Mesenchymal stem cell (in vitro differentiated cells and primary cell): Measurements from ENCODE around the gene ABHD13.
"Not testable (repeated sequence)": the region's sequence is repeated elsewhere in the genome, so short reads cannot be mapped to it uniquely, and the experiment has no call there.

Experiments used
- DNase-seq: peaks from one replicate; pipeline ENCODE4 v3.0.0-alpha.2; 2013
- H2AFZ ChIP-seq: one replicate; pipeline ENCODE4 v1.6.1; 2013; ENCODE audit warnings: low read depth, mild to moderate bottlenecking, control low read depth, inconsistent platforms, low read length, moderate library complexity
- H2AK5ac ChIP-seq: 2 replicates; pipeline ENCODE4 v1.6.1; 2013; ENCODE audit warnings: low read length, moderate library complexity, mild to moderate bottlenecking, inconsistent platforms; ENCODE audit not compliant: severe bottlenecking
- H2BK120ac ChIP-seq: one replicate; pipeline ENCODE4 v1.6.1; 2013; ENCODE audit warnings: low read depth, mild to moderate bottlenecking, inconsistent platforms, low read length, moderate library complexity
- H2BK12ac ChIP-seq, 2 experiments: one replicate each; pipeline ENCODE4 v1.6.1; 2013; ENCODE audit warnings: inconsistent platforms in 2 of 2, low read length in 2 of 2, mild to moderate bottlenecking in 2 of 2, moderate library complexity in 2 of 2, control low read depth in 1 of 2
- H2BK15ac ChIP-seq: one replicate; pipeline ENCODE4 v1.6.1; 2013; ENCODE audit warnings: mild to moderate bottlenecking, low read depth, inconsistent platforms; ENCODE audit not compliant: poor library complexity, severe bottlenecking
- H2BK5ac ChIP-seq: 2 replicates; pipeline ENCODE4 v1.6.1; 2013; ENCODE audit warnings: low read depth, mild to moderate bottlenecking, low read length, control low read depth, inconsistent platforms; ENCODE audit not compliant: poor library complexity, severe bottlenecking
- H3K14ac ChIP-seq, 2 experiments: one replicate each; pipeline ENCODE4 v1.6.1; 2013; ENCODE audit warnings: inconsistent platforms in 2 of 2, low read length in 2 of 2, control low read depth in 1 of 2, mild to moderate bottlenecking in 1 of 2, moderate library complexity in 1 of 2
- H3K18ac ChIP-seq, 2 experiments: one replicate each; pipeline ENCODE4 v1.6.1; 2013; ENCODE audit warnings: inconsistent platforms in 2 of 2, low read length in 2 of 2, control low read depth in 1 of 2, low read depth in 1 of 2, mild to moderate bottlenecking in 1 of 2
- H3K23ac ChIP-seq, 2 experiments: one replicate each; pipeline ENCODE4 v1.6.1; 2013; ENCODE audit warnings: inconsistent platforms in 2 of 2, low read length in 2 of 2, mild to moderate bottlenecking in 2 of 2, moderate library complexity in 2 of 2, control low read depth in 1 of 2
- H3K27ac ChIP-seq: 2 replicates; pipeline ENCODE4 v1.5.1; 2013; ENCODE audit warnings: mild to moderate bottlenecking, moderate library complexity, low read length, control low read depth, inconsistent platforms; ENCODE audit not compliant: poor library complexity, severe bottlenecking
- H3K27me3 ChIP-seq, 2 experiments: 2 replicates each; pipeline versions ENCODE4 v1.6.1 to v1.7.0; 2013; ENCODE audit warnings: low read length in 2 of 2, mild to moderate bottlenecking in 2 of 2, moderate library complexity in 2 of 2, control low read depth in 1 of 2, inconsistent platforms in 1 of 2; ENCODE audit not compliant: control insufficient read depth in 1 of 2, insufficient read depth in 1 of 2
- H3K36me3 ChIP-seq, 2 experiments: 2 replicates each; pipeline versions ENCODE4 v1.6.1 to v1.7.0; 2013; ENCODE audit warnings: low read length in 2 of 2, control low read depth in 1 of 2, inconsistent platforms in 1 of 2, low read depth in 1 of 2, mild to moderate bottlenecking in 1 of 2; ENCODE audit not compliant: insufficient read depth in 2 of 2, control insufficient read depth in 1 of 2
- H3K4ac ChIP-seq, 2 experiments: one replicate each; pipeline ENCODE4 v1.6.1; 2013; ENCODE audit warnings: inconsistent platforms in 2 of 2, low read length in 2 of 2, mild to moderate bottlenecking in 2 of 2, moderate library complexity in 2 of 2, control low read depth in 1 of 2, low read depth in 1 of 2
- H3K4me1 ChIP-seq: 2 replicates; pipeline ENCODE4 v1.6.1; 2013; ENCODE audit warnings: low read depth, low read length, control low read depth; ENCODE audit not compliant: control insufficient read depth, insufficient read depth
- H3K4me2 ChIP-seq: 2 replicates; pipeline ENCODE4 v1.6.1; 2013; ENCODE audit warnings: low read length, mild to moderate bottlenecking, inconsistent platforms; ENCODE audit not compliant: poor library complexity, severe bottlenecking
- H3K4me3 ChIP-seq, 2 experiments: 2 replicates each; pipeline versions ENCODE4 v1.5.1 to v1.7.0; 2013; ENCODE audit warnings: low read length in 2 of 2, mild to moderate bottlenecking in 2 of 2, control low read depth in 1 of 2, low read depth in 1 of 2; ENCODE audit not compliant: insufficient read depth in 1 of 2
- H3K79me1 ChIP-seq: replicated peaks from 2 replicates; pipeline ENCODE4 v1.6.1; 2013; ENCODE audit warnings: mild to moderate bottlenecking, control low read depth, low read length, inconsistent platforms; ENCODE audit not compliant: poor library complexity, severe bottlenecking
- H3K9ac ChIP-seq: 2 replicates; pipeline ENCODE4 v1.7.0; 2013; ENCODE audit warnings: mild to moderate bottlenecking, low read length, moderate library complexity
- H3K9me3 ChIP-seq: 2 replicates; pipeline ENCODE4 v1.7.0; 2013; ENCODE audit warnings: mild to moderate bottlenecking, low read length; ENCODE audit not compliant: control insufficient read depth
- H4K8ac ChIP-seq: one replicate; pipeline ENCODE4 v1.6.1; 2013; ENCODE audit warnings: inconsistent platforms, mild to moderate bottlenecking, low read length, moderate library complexity
- H4K91ac ChIP-seq: one replicate; pipeline ENCODE4 v1.6.1; 2013; ENCODE audit warnings: mild to moderate bottlenecking, low read length, inconsistent platforms
- WGBS: methylation state at CpG from one replicate; pipeline ENCODE4 v1.1.7; 2013; ENCODE audit warnings: mixed read lengths; 5-methylcytosine and 5-hydroxymethylcytosine counted together

The ABHD13 gene

DNA sequence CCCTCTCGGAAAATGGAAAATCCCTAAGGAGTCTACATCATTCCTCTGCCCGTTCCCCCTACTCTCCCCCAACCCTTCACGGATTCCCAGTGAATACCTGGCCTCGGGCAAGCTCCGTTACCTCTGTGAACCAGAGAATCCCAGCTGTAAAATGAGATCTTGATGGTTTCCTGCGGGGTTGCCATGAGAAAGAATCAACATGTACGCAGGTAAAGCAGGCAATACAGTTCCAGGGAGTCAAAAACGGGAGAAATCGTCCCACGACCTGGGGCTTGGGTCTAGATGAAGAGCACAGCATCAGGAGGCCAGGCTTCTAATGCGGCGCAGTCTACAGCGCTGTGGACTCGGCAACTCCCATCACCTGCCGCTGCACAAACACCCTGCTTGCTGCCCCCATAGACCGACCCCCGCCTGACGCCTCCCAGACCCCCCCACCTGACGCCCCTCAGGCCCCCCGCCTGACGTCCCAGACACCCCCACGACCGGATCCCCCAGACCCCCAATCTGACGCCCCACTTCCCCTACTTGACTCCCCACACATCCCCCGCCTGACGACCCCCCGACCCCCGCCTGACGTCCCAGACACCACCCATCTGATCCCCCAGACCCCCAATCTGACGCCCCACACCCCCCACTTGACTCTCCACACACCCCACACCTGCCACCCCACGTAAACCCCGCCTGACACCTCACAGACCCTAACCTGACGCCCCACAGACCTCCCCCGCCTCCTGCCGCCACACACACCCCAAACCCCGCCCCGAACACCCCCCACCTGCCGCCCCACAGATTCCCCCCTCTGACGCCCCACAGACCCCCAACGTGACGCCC, 3.5 kb upstream of the ABHD13 start:
- H2BK12ac ChIP-seq: no peak overlapping the region
- peak overlapping the region; percentile 20 for H2AFZ ChIP-seq
- H3K27me3 ChIP-seq: no peaks in the 10 kb centered on the region
- peak overlapping the region; percentile 50 for H2BK120ac ChIP-seq
- no peak overlapping the region for H3K14ac ChIP-seq
- no peak overlapping the region for H2BK15ac ChIP-seq
- peak overlapping the region in 1 of 2 experiments; percentile 67 for H3K18ac ChIP-seq
- H3K9me3 ChIP-seq: no peaks in the 10 kb centered on the region
- peaks cover 11% of the 10 kb centered on the region for H3K4me1 ChIP-seq
- no peak overlapping the region for H3K27ac ChIP-seq
- H3K79me1 ChIP-seq: peaks cover 14% of the 10 kb centered on the region
- DNase-seq: peak; percentile 18
- peaks cover 0 to 17% of the 10 kb centered on the region in 2 experiments for H3K36me3 ChIP-seq
- H4K8ac ChIP-seq: peak overlapping the region; percentile 51
- H3K4me3 ChIP-seq: peak overlapping the region; percentile 78 to 81
- H3K9ac ChIP-seq: peak overlapping the region; percentile 80
- H3K23ac ChIP-seq: peak overlapping the region in 1 of 2 experiments; percentile 67
- no peak overlapping the region for H3K4ac ChIP-seq
- 11% methylated on average over 24 of the region's 41 CpGs for WGBS
- H2AK5ac ChIP-seq: no peak overlapping the region
- H3K4me2 ChIP-seq: peak overlapping the region; percentile 57
- H4K91ac ChIP-seq: no peak overlapping the region
- H2BK5ac ChIP-seq: no peak overlapping the region

DNA sequence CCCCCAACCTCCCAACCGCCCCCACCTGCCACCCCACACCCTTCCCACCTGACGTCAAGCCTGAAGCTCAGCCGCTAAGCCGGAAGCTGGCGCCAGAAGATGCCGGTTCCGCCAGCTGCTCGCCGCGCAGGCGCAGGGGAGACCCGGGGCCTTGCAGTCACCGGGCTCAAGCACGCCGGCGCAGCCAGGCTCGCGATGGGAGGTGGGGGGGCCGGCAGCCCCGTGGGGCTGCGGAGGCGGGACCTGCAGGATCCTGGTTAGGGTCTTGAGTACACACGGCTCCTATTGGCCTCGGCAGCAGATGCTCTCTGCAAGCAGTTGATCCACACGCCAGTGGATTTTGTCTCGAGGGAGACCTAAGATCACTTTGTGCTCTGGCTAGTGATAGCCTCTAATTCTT, 2.8 kb upstream of the ABHD13 start, which contains the start of gene LIG4:
Gene LIG4, minus strand, starts transcription at position 101 of the 400 bp plus-strand sequence. CDS start 4,268 bp downstream, outside the sequence.
- Histone ChIP-seq H3K4me3 (peak within 1 kb of the TSS; percentile 78 to 81), H3K9ac (peak within 1 kb of the TSS; percentile 81), H3K9me3 (no peaks in the 10 kb centered on the region), H2AK5ac (no peak within 1 kb of the TSS), H3K27me3 (no peaks in the 10 kb centered on the region), H3K36me3 (peaks cover 0 to 9% of the 10 kb centered on the region in 2 experiments), H3K14ac (no peak within 1 kb of the TSS), H2BK5ac (no peak within 1 kb of the TSS), H3K18ac (peak within 1 kb of the TSS in 1 of 2 experiments; percentile 67), H3K79me1 (peaks cover 14% of the 10 kb centered on the region), H3K27ac (peak within 1 kb of the TSS; percentile 39), H3K23ac (peak within 1 kb of the TSS in 1 of 2 experiments; percentile 67), H2AFZ (peak within 1 kb of the TSS; percentile 20), H3K4me2 (peak within 1 kb of the TSS; percentile 57), H4K91ac (no peak within 1 kb of the TSS), H3K4me1 (peaks cover 12% of the 10 kb centered on the region), H2BK15ac (no peak within 1 kb of the TSS), H2BK12ac (no peak within 1 kb of the TSS), H4K8ac (peak within 1 kb of the TSS; percentile 51), H2BK120ac (peak within 1 kb of the TSS; percentile 50), H3K4ac (no peak within 1 kb of the TSS)
- DNase-seq: peak; percentile 92
- 2% methylated on average over 25 of the region's 26 CpGs for WGBS

DNA sequence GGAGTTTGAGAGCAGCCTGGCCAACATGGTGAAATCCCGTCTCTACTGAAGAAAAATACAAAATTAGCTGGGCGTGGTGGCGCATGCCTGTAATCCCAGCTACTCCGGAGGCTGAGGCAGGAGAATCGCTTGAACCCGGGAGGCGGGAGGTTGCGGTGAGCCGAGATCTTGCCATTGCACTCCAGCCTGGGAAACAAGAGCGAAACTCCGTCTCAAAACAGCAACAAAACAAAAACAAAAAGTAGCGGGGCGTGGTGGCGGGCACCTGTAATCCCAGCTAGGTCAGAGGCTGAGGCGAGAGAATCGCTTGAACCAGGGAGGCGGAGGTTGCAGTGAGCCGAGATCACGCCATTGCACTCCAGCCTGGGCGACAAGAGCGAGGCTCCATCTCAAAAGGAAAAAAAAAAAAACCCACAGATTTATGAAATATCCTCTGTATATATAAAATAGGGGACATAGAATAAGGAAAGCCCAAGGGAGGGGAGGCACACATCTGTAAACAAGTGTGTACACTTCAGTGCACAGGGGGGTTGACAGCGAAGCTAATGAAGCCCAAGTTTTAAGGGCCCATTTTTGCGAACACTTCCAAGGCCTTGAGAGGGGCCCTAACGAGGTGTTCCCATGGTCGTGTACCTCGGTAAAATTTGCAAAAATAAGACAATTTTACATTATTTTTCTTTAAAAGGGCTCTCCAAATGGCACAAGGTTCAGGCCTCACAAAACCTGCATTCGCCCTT, 717 bp upstream of the ABHD13 start:
- not testable (repeated sequence) for H2BK15ac ChIP-seq

DNA sequence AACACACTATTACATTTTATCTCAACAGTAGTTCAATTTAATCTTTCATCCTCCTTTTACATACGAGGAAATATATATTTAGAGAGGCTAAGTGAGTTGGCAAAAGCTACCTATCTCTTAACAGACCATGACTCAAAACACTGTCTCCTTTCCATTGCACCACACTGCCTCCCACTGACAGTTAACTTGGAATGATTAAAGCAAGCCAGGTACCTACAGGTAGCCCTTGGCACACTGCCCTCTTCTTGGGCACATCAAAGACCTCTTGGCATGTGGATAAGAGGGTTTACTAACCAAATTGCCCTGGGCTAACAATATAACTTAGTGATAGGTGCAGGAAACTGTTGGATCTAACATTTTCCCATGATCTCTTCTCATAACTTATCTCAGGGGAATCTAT, 1.8 kb downstream of the ABHD13 start:
- H2AK5ac ChIP-seq: no peak overlapping the region
- H3K4me1 ChIP-seq: peaks cover 8% of the 10 kb centered on the region
- no peak overlapping the region for H2BK120ac ChIP-seq
- H2BK5ac ChIP-seq: no peak overlapping the region
- H3K18ac ChIP-seq: no peak overlapping the region
- no peak overlapping the region for H3K4me2 ChIP-seq
- 100% methylated on average over 1 of the region's 1 CpG for WGBS
- no peaks in the 10 kb centered on the region for H3K36me3 ChIP-seq
- no peak overlapping the region for H4K8ac ChIP-seq
- no peaks in the 10 kb centered on the region for H3K9me3 ChIP-seq
- no peak overlapping the region for H2BK12ac ChIP-seq
- H3K14ac ChIP-seq: no peak overlapping the region
- H2AFZ ChIP-seq: no peak overlapping the region
- no peak overlapping the region for H3K4ac ChIP-seq
- H3K9ac ChIP-seq: peak overlapping the region; percentile 95
- peak overlapping the region in 1 of 2 experiments; percentile 87 for H3K4me3 ChIP-seq
- H3K27me3 ChIP-seq: no peaks in the 10 kb centered on the region
- H2BK15ac ChIP-seq: no peak overlapping the region
- no peak overlapping the region for H3K23ac ChIP-seq
- DNase-seq: no peak
- no peak overlapping the region for H4K91ac ChIP-seq
- peaks cover 2% of the 10 kb centered on the region for H3K79me1 ChIP-seq
- no peak overlapping the region for H3K27ac ChIP-seq

More for the DNA sequence above, 717 bp upstream of the ABHD13 start:
- peak overlapping the region; percentile 95 for H3K9ac ChIP-seq
- not testable (repeated sequence) for H2BK120ac ChIP-seq, H3K14ac ChIP-seq, H3K23ac ChIP-seq, H4K91ac ChIP-seq, H2BK12ac ChIP-seq, H3K9me3 ChIP-seq, H3K36me3 ChIP-seq, H2AK5ac ChIP-seq, H2BK5ac ChIP-seq, DNase-seq, H3K27me3 ChIP-seq, H2AFZ ChIP-seq
- H3K27ac ChIP-seq: peak overlapping the region; percentile 71
- H3K4ac ChIP-seq: peak overlapping the region in 1 of 2 experiments; percentile 62
- peak overlapping the region; percentile 61 for H4K8ac ChIP-seq
- 77% methylated on average over 20 of the region's 27 CpGs for WGBS
- peak overlapping the region; percentile 87 to 90 for H3K4me3 ChIP-seq
- peak overlapping the region; percentile 77 for H3K4me2 ChIP-seq
- peak overlapping the region in 1 of 2 experiments; percentile 94 for H3K18ac ChIP-seq
- peaks cover 11% of the 10 kb centered on the region for H3K79me1 ChIP-seq
- peaks cover 12% of the 10 kb centered on the region for H3K4me1 ChIP-seq
